Spleen (tissue), 11 donors: ENCODE results near the gene GALNTL6. TPM values are rescaled to one million over a fixed set of nuclear protein-coding genes. Genes with fewer than 3 reads are reported as not detected.

Source experiments
- DNase-seq: peaks from one replicate; pipeline ENCODE4 v3.0.0-alpha.2; 2020
- H3K27ac ChIP-seq, 8 donors: fragments of 200-600 bp; sonication (generic) in 7 of 8; 1 replicate in 4 of 8; 2 replicates in 4 of 8; pipeline versions ENCODE4 v1.5.0 to v1.8.0; 2016 to 2021; ENCODE audit warnings: inconsistent platforms in 4 of 8, mild to moderate bottlenecking in 4 of 8, moderate library complexity in 1 of 8
- H3K27me3 ChIP-seq, 7 donors: fragments of 200-600 bp; sonication (generic) in 6 of 7; replicated peaks in 1 of 7; 1 replicate in 4 of 7; 2 replicates in 3 of 7; pipeline versions ENCODE4 v1.5.0 to v1.8.0; 2016 to 2021; ENCODE audit warnings: inconsistent platforms in 3 of 7, mild to moderate bottlenecking in 1 of 7
- H3K36me3 ChIP-seq, 6 donors: fragments of 200-600 bp; sonication (generic) in 5 of 6; 1 replicate in 4 of 6; 2 replicates in 2 of 6; pipeline versions ENCODE4 v1.5.0 to v1.8.0; 2016 to 2021; ENCODE audit warnings: inconsistent platforms in 2 of 6
- H3K4me1 ChIP-seq, 6 donors: fragments of 200-600 bp; sonication (generic) in 5 of 6; 1 replicate in 3 of 6; 2 replicates in 3 of 6; pipeline versions ENCODE4 v1.5.0 to v1.8.0; 2016 to 2021; ENCODE audit warnings: inconsistent platforms in 3 of 6
- H3K4me3 ChIP-seq, 8 donors: fragments of 200-600 bp; sonication (generic) in 7 of 8; 1 replicate in 4 of 8; 2 replicates in 4 of 8; pipeline versions ENCODE4 v1.5.0 to v1.8.0; 2016 to 2021; ENCODE audit warnings: inconsistent platforms in 4 of 8, mild to moderate bottlenecking in 4 of 8, moderate library complexity in 2 of 8
- H3K9me3 ChIP-seq, 8 donors: fragments of 200-600 bp; sonication (generic) in 7 of 8; 1 replicate in 4 of 8; 2 replicates in 4 of 8; pipeline versions ENCODE4 v1.5.0 to v1.8.0; 2016 to 2021; ENCODE audit warnings: inconsistent platforms in 4 of 8
- POLR2A ChIP-seq, 3 donors: fragments of 450-650 bp; IDR thresholded peaks; one replicate each; pipeline ENCODE4 v1.5.1; 2017; ENCODE audit warnings: antibody characterized with exemption in 3 of 3, mild to moderate bottlenecking in 1 of 3
- POLR2AphosphoS5 ChIP-seq, 3 donors: sonication (generic); formaldehyde crosslinking; IDR thresholded peaks; one replicate each; pipeline ENCODE4 v1.5.1; 2017; ENCODE audit warnings: antibody characterized with exemption in 3 of 3
- WGBS, 5 donors: extraction: QIAGEN DNeasy Blood & Tissue Kit in 3 of 5; methylation state at CpG; one replicate each; pipeline versions ENCODE4 v1.1.5 to v1.1.7; 2013 to 2018; 5-methylcytosine and 5-hydroxymethylcytosine counted together
- intact Hi-C: fragments of 100-400 bp; cut with DNase I; formaldehyde crosslinking; loops from one replicate; pipeline ENCODE4 v1.15.0; 2023; ENCODE audit warnings: low total_unique reads
- polyA plus RNA-seq, 3 donors: library from polyadenylated mRNA; stranded (reverse); fragments of 200-250 nt; gene quantifications; one replicate each; pipeline ENCODE4 v1.2.1, GENCODE V29; 2013
- total RNA-seq, 7 donors: library from RNA; depleted of rRNA in 3 of 7; stranded (reverse); fragments of >200 nt in 3 of 7; fragmentation: NEBNext Ultra II Directional in 4 of 7; extraction: Animal tissue kit (Norgen Biotek cat#: 25700) in 4 of 7; gene quantifications; one replicate each; pipeline versions ENCODE4 v1.1.0 to v1.2.1, GENCODE V29; 2016 to 2021
- TF ChIP-seq, protein P1 (sequence below), 11 experiments: fragments of 200-600 bp in 7 of 11; fragments of 450-650 bp in 4 of 11; sonication (generic) in 4 of 11; IDR thresholded peaks in 8 of 11; conservative IDR thresholded peaks in 3 of 11; 1 replicate in 7 of 11; 2 replicates in 4 of 11; pipeline versions ENCODE4 v1.4.0 to v1.8.0; 2016 to 2021; ENCODE audit warnings: antibody characterized with exemption in 11 of 11, inconsistent platforms in 4 of 11, mild to moderate bottlenecking in 1 of 11
- donor health status: healthy with polysubstance abuse.
- donor health status: DM: no; HTN: no; CAD: no; lungs with moderate emphysema.
- donor health status: DM: no; HTN: no; CAD: no.
- donor health status: Bipolar disorder and iron deficiency.
- donor health status: healthy.
- donor health status: DM: no; HTN: no; CAD: no.
- donor health status: DM: yes; HTN: yes; CAD: no.

Gene GALNTL6
- total and polyA plus RNA-seq, 10 donors = 3.2 to 12.5 (median 7.1) TPM

DNA sequence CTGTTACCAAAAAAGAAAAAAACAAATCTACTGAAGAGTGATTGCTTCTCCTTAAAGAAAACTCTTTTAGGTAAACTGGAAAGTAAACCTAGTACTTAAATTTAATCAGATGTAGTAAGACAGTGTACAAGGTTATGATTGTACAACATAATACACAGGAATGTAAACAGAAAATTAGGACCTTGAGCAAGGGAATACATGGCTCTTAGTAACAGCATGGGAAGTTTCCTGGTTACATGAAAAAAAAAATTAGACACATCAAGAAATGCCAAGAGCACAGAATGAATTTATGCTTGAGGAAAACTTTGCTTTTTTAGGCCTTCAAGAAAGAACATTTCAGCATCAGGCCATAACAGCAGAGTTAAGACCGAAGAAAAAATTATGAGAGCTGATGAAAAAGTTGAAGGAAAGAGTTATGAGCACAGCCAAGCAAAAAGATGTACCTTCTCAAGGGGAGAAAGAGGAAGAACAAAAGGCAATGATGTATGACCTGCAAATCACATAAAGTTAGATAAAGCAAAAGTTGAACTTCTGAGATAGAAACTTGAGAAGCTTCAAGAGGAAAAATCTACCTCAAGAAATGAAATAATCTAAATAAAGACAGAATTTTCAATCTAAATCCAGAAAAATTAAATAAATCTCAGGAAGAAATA, 311.6 kb downstream of the GALNTL6 start:
- no peak overlapping the region for H3K4me3 ChIP-seq
- intact Hi-C loops = no loop called here
- TF ChIP-seq POLR2AphosphoS5 (IDR thresholded peaks at IDR 0.05) = no peak
- TF ChIP-seq, protein P1, sequence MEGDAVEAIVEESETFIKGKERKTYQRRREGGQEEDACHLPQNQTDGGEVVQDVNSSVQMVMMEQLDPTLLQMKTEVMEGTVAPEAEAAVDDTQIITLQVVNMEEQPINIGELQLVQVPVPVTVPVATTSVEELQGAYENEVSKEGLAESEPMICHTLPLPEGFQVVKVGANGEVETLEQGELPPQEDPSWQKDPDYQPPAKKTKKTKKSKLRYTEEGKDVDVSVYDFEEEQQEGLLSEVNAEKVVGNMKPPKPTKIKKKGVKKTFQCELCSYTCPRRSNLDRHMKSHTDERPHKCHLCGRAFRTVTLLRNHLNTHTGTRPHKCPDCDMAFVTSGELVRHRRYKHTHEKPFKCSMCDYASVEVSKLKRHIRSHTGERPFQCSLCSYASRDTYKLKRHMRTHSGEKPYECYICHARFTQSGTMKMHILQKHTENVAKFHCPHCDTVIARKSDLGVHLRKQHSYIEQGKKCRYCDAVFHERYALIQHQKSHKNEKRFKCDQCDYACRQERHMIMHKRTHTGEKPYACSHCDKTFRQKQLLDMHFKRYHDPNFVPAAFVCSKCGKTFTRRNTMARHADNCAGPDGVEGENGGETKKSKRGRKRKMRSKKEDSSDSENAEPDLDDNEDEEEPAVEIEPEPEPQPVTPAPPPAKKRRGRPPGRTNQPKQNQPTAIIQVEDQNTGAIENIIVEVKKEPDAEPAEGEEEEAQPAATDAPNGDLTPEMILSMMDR (IDR thresholded peaks at IDR 0.05 in 8 of 11, conservative IDR thresholded peaks at IDR 0.05 in 3 of 11) = no peak
- TF ChIP-seq POLR2A (IDR thresholded peaks at IDR 0.05) = no peak
- no peak for DNase-seq
- H3K27me3 ChIP-seq = no peaks in the 10 kb centered on the region
- WGBS, 5 donors = 56 to 66% (median 58%) methylated on average over 1 of the region's 1 CpG
- peak overlapping the region in 1 of 8 donors; percentile 24 for H3K27ac ChIP-seq
- H3K4me1 ChIP-seq = no peaks in the 10 kb centered on the region
- H3K36me3 ChIP-seq = no peaks in the 10 kb centered on the region
- H3K9me3 ChIP-seq = peaks cover 0 to 4% (median 0%) of the 10 kb centered on the region in 8 donors

DNA sequence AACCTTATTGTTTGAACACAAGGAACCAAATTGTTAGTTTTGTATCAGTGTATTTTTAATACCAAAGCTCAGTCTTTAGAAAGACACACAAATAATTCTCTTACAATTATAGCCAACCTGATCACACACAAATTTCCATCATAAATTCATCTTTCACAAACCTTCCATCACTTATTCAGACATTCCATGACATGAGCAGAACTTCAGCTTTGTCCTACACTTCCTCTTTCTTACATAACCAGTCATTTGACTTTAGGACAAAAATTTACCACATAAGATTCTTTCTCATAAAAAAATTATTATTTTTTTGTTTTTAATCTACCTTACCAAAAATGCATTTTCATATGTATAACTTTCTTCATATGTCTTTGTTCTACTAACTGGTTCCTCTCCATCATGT, 312.2 kb downstream of the GALNTL6 start:
- Histone ChIP-seq H3K27ac (peak overlapping the region in 1 of 8 donors; percentile 24), H3K27me3 (no peaks in the 10 kb centered on the region), H3K36me3 (no peaks in the 10 kb centered on the region), H3K9me3 (peaks cover 0 to 4% (median 0%) of the 10 kb centered on the region in 8 donors), H3K4me1 (no peaks in the 10 kb centered on the region), H3K4me3 (no peak overlapping the region)
- intact Hi-C loops = no loop called here
- DNase-seq = no peak
- TF ChIP-seq POLR2A (IDR thresholded peaks at IDR 0.05) = no peak
- TF ChIP-seq POLR2AphosphoS5 (IDR thresholded peaks at IDR 0.05) = no peak
- TF ChIP-seq, protein P1 (IDR thresholded peaks at IDR 0.05 in 8 of 11, conservative IDR thresholded peaks at IDR 0.05 in 3 of 11) = no peak

DNA sequence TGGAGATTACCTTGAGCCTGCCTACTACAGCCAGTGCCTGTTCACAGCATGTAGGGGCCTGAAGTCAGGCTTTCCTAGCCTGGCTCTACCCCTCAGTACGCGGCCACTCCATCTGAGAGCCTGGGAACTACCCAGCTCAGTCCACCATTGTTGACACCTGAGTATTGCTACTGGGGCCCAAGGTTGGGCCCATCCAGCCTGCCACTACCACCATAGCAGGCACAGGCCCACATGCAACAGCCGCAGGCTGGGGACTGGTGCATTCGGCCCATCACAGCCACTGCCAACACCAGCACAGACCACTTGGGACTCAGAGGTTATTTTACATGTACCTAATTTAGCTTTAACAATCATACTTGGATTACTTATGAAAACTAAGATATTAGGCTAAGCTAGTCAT, 314.0 kb downstream of the GALNTL6 start:
- Histone ChIP-seq H3K4me3 (no peak overlapping the region), H3K27ac (no peak overlapping the region), H3K27me3 (no peaks in the 10 kb centered on the region), H3K4me1 (no peaks in the 10 kb centered on the region), H3K36me3 (no peaks in the 10 kb centered on the region), H3K9me3 (peaks cover 0 to 4% (median 0%) of the 10 kb centered on the region in 8 donors)
- no peak for DNase-seq
- WGBS, 5 donors = 90 to 99% (median 93%) methylated on average over 3 to 4 of the region's 4 CpGs
- TF ChIP-seq, protein P1 (IDR thresholded peaks at IDR 0.05 in 8 of 11, conservative IDR thresholded peaks at IDR 0.05 in 3 of 11) = no peak
- TF ChIP-seq POLR2A (IDR thresholded peaks at IDR 0.05) (no peak), POLR2AphosphoS5 (IDR thresholded peaks at IDR 0.05) (no peak)
- intact Hi-C loops = no loop called here

DNA sequence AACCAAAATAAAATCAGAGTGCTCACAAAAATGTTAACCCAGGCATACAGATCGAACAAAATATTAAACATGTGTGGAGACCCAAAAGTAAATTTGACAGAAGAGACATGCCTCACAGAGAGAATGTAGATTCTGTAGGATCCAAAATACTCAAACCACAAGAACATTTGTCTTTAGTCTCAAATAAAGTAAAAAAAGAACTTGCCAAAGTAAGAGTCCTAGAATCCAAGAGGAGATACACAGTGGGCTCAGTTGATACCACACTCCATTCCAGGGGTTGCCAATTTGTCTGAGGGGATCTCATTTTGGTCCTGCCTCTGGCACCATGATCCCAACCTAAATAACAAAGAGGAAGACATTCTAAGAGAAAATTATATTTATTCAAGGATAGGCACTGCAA, 316.4 kb downstream of the GALNTL6 start:
- Histone ChIP-seq H3K9me3 (peaks cover 0 to 4% (median 0%) of the 10 kb centered on the region in 8 donors), H3K27me3 (no peaks in the 10 kb centered on the region), H3K36me3 (no peaks in the 10 kb centered on the region), H3K4me1 (no peaks in the 10 kb centered on the region), H3K4me3 (no peak overlapping the region), H3K27ac (no peak overlapping the region)
- intact Hi-C loops = no loop called here
- 77 to 96% (median 88%) methylated on average over 1 of the region's 1 CpG for WGBS, 5 donors
- DNase-seq = no peak
- TF ChIP-seq POLR2AphosphoS5 (IDR thresholded peaks at IDR 0.05) (no peak), POLR2A (IDR thresholded peaks at IDR 0.05) (no peak)
- TF ChIP-seq, protein P1 (IDR thresholded peaks at IDR 0.05 in 8 of 11, conservative IDR thresholded peaks at IDR 0.05 in 3 of 11) = no peak
